Upper lobe of left lung (tissue), 4 donors: ENCODE results near the gene MYB.
"Not testable (repeated sequence)": the region's sequence is repeated elsewhere in the genome, so short reads cannot be mapped to it uniquely, and the experiment has no call there.

Experiments used
- CTCF ChIP-seq, 6 experiments: fragments of 450-650 bp in 4 of 6; fragments of 200-600 bp in 2 of 6; sonication (generic) in 2 of 6; IDR thresholded peaks; one replicate each; pipeline ENCODE4 v1.5.1; 2016 to 2019; ENCODE audit warnings: antibody characterized with exemption in 6 of 6
- EP300 ChIP-seq, 4 donors: sonication (generic); formaldehyde crosslinking; IDR thresholded peaks; one replicate each; pipeline ENCODE4 v1.5.1; 2017; ENCODE audit warnings: antibody characterized with exemption in 4 of 4, control low read depth in 2 of 4
- POLR2A ChIP-seq, 4 donors: fragments of 450-650 bp; IDR thresholded peaks; one replicate each; pipeline ENCODE4 v1.5.1; 2016 to 2017; ENCODE audit warnings: antibody characterized with exemption in 4 of 4, mild to moderate bottlenecking in 2 of 4

GRCh38 chr6:135142232-135142631 lies 38.9 kb upstream of the MYB start:
- TF ChIP-seq CTCF, EP300, POLR2A (IDR thresholded peaks at IDR 0.05): not testable (repeated sequence)
